Measurements from ENCODE around the gene TMEM255B.
A peak's percentile ranks its signal among the peaks of the same experiment; 100 is the strongest.
"Not testable (repeated sequence)": the region's sequence is repeated elsewhere in the genome, so short reads cannot be mapped to it uniquely, and the experiment has no call there.

Gene TMEM255B

DNA sequence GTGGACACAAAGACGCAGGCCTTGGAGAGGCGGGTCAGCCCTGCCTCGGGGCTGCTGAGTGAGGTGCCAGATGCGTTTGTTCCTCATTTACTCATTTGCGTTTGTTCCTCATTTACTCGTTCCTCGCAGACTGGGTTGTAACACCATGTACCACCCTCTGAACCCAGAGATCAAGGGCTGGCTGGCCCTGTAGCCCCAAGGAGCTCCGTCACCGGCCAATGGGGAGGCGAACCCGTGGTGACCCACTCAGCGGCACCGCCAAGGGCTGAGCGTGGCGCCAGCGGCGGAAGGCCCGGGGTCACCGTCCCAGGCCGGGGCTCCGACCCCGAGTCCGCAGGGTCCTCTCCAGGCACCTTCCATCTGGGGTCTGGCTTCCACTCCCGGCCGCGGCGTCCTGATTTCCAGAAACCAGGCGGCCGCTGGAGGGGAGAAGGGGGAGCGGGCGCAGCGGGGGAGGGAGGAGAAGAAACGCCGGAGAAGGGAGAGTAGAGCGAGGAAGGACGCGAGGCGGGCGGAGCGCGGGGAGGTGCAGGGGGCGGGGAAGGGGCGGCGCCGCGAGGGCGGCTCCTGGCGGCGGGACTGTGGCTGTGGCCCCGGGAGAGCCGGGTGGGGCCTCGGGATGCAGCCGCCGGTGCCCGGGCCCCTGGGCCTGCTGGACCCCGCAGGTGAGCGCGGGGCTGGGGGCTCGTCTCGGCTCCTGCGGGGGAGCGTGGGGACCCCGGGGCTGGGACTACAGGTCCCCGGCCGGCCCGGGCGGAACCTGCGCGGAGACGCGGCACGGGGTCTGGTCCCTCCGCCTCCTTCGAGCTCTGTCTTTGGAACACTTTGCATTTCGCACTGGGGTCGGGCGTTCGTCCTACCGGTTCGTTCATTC is at the start of gene TMEM255B:
TMEM255B (plus strand) TSS at position 576 of the 874 bp plus-strand sequence; CDS start at position 620, 44 bp downstream.
- TF ChIP-seq, protein P1, sequence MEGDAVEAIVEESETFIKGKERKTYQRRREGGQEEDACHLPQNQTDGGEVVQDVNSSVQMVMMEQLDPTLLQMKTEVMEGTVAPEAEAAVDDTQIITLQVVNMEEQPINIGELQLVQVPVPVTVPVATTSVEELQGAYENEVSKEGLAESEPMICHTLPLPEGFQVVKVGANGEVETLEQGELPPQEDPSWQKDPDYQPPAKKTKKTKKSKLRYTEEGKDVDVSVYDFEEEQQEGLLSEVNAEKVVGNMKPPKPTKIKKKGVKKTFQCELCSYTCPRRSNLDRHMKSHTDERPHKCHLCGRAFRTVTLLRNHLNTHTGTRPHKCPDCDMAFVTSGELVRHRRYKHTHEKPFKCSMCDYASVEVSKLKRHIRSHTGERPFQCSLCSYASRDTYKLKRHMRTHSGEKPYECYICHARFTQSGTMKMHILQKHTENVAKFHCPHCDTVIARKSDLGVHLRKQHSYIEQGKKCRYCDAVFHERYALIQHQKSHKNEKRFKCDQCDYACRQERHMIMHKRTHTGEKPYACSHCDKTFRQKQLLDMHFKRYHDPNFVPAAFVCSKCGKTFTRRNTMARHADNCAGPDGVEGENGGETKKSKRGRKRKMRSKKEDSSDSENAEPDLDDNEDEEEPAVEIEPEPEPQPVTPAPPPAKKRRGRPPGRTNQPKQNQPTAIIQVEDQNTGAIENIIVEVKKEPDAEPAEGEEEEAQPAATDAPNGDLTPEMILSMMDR (conservative IDR thresholded peaks at IDR 0.05), result no peak

DNA sequence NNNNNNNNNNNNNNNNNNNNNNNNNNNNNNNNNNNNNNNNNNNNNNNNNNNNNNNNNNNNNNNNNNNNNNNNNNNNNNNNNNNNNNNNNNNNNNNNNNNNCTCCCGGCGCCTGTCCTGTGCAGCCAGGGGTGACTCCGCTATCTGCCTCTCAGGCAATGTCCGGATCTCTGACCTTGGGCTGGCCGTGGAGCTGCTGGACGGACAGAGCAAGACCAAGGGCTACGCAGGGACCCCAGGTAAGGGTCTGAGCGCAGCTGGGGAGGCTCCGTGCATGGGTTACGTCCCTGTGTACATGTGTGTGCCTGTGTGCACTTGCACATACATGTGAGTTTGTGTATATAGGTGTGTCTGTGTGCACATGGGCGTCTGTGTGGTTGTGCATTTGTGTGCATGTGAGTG is 36.1 kb upstream of the TMEM255B start:
- H3K27ac ChIP-seq, result no peak overlapping the region
- TF ChIP-seq, protein P1 (conservative IDR thresholded peaks at IDR 0.05), result no peak

More for the DNA sequence above, at the start of gene TMEM255B:
- H3K27ac ChIP-seq, result no peak within 1 kb of the TSS

DNA sequence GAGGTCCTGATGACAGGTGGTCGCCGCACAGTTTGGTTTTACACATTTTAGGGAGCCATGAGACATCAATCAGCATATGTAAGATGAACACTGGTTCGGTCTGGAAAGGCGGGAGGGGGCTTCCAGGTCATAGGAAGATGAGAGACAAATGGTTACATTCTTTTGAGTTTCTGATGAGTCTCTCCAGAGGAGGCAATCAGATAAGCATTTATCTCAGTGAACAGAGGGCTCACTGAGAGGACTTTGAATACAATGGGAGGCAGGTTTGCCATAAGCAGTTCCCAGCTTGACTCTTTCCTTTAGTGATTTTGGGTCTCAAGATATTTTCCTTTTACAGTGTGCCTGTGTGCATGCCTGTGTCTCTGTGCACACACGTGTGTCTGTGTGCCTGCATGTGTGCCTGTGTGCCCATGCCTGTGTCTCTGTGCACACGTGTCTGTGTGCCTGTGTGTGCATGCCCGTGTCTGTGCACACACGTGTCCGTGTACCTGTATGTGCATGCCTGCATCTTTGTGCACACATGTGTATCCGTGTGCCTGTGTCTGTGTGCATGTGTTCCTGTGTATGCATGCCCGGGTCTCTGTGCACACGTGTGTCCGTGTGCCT is 35.5 kb upstream of the TMEM255B start:
- TF ChIP-seq, protein P1 (conservative IDR thresholded peaks at IDR 0.05), result no peak

DNA sequence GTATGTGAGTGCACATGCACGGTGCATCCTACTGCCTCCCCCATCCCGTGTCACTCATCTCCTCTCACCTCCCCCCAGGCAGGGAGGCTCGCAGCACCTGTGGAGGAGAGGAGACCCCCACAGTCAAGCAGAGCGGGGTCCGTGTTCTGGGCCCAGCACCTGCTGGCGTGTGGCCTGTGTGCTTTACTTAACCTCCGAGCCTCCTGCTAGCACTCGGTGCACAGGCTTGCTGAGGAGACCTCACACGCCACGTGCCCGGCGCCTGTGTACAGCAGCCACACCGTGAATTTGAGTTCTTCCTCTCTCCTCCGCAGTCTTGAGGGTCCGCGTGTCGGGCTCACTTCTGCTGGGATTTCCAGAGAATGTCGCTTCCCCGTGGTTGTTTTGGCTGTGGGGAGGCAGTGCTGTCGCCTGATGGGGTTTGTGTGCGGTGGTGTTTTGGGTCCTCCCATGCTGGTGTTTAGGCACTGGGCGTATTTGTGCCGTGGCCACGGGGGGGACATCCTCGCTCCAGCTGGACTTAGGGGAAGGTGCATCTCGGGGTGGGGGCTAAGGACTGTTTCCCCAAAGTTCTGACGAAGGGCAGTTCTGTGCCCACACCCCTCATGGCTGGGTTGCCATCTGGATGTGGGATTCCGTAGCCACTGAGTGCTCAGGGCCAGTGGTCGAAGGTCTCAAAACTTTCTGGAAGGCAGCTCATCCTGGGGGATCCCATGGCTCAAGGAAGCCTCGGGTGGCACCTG is 34.8 kb upstream of the TMEM255B start:
- H3K27ac ChIP-seq, result no peak overlapping the region
- TF ChIP-seq, protein P1 (conservative IDR thresholded peaks at IDR 0.05), result no peak

More for the DNA sequence above, 35.5 kb upstream of the TMEM255B start:
- H3K27ac ChIP-seq, result no peak overlapping the region

DNA sequence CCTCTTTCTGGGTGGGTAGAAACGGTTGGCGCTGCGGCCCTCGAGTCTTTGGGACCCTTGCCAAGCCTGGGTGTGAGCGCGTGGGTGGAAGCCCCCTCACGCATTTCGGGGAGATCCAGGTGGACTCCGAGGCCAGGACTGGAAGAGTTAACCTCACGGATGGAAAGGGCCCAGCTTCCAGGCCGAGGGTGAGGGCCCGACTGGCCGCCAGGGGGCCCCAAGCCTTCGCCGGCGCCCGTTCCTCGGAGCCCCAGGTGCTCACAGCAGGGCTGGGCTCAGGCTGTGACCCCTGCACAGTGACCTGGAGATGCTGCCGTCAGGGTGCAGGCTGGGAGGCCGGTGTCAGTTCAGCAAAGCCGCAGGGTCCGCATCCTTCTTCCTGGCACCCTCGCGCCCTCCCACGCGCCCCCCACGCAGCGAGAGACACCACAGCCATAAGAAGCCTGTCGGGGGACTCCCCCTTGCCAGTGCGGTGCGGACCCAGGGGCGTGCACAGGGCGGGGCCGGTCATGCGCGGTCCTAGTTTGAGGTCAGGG is 34.2 kb upstream of the TMEM255B start:
- TF ChIP-seq, protein P1 (conservative IDR thresholded peaks at IDR 0.05), result peak; percentile 58
- H3K27ac ChIP-seq, result no peak overlapping the region

DNA sequence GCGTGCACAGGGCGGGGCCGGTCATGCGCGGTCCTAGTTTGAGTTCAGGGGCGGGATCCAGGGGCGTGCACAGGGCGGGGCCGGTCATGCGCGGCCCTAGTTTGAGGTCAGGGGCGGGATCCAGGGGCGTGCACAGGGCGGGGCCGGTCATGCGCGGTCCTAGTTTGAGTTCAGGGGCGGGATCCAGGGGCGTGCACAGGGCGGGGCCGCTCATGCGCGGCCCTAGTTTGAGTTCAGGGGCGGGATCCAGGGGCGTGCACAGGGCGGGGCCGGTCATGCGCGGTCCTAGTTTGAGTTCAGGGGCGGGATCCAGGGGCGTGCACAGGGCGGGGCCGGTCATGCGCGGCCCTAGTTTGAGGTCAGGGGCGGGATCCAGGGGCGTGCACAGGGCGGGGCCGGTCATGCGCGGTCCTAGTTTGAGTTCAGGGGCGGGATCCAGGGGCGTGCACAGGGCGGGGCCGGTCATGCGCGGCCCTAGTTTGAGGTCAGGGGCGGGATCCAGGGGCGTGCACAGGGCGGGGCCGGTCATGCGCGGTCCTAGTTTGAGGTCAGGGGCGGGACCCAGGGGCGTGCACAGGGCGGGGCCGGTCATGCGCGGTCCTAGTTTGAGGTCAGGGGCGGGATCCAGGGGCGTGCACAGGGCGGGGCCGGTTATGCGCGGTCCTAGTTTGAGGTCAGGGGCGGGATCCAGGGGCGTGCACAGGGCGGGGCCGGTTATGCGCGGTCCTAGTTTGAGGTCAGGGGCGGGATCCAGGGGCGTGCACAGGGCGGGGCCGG is 33.5 kb upstream of the TMEM255B start:
- not testable (repeated sequence) for H3K27ac ChIP-seq

DNA sequence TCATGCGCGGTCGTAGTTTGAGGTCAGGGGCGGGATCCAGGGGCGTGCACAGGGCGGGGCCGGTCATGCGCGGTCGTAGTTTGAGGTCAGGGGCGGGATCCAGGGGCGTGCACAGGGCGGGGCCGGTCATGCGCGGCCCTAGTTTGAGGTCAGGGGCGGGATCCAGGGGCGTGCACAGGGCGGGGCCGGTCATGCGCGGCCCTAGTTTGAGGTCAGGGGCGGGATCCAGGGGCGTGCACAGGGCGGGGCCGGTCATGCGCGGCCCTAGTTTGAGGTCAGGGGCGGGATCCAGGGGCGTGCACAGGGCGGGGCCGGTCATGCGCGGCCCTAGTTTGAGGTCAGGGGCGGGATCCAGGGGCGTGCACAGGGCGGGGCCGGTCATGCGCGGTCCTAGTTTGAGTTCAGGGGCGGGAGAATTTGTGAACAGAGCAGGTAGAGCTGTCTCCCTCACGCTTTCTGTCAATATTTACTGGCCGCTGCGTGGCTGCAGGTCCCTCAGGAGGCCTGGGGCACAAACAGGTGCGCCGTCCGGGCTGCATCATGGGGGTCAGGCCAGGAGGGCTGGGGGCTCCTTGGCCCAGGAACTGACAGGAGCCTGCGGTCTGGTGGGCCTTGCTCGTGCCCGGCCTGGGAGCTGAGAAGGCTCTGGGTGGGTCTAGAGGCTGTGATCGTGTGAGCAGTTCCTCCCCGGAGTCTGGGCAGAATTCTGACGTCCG is 32.8 kb upstream of the TMEM255B start:
- H3K27ac ChIP-seq, result not testable (repeated sequence)
